ENCODE results near the gene TCF15. TPM values are rescaled to one million over a fixed set of nuclear protein-coding genes. Genes with fewer than 3 reads are reported as not detected.

Gene TCF15, protein sequence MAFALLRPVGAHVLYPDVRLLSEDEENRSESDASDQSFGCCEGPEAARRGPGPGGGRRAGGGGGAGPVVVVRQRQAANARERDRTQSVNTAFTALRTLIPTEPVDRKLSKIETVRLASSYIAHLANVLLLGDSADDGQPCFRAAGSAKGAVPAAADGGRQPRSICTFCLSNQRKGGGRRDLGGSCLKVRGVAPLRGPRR
- total RNA-seq = 10 to 100 TPM in 1 of 4 donors, 1 to 10 TPM in 3; 1.2 to 13.2 (median 2.6) TPM

DNA sequence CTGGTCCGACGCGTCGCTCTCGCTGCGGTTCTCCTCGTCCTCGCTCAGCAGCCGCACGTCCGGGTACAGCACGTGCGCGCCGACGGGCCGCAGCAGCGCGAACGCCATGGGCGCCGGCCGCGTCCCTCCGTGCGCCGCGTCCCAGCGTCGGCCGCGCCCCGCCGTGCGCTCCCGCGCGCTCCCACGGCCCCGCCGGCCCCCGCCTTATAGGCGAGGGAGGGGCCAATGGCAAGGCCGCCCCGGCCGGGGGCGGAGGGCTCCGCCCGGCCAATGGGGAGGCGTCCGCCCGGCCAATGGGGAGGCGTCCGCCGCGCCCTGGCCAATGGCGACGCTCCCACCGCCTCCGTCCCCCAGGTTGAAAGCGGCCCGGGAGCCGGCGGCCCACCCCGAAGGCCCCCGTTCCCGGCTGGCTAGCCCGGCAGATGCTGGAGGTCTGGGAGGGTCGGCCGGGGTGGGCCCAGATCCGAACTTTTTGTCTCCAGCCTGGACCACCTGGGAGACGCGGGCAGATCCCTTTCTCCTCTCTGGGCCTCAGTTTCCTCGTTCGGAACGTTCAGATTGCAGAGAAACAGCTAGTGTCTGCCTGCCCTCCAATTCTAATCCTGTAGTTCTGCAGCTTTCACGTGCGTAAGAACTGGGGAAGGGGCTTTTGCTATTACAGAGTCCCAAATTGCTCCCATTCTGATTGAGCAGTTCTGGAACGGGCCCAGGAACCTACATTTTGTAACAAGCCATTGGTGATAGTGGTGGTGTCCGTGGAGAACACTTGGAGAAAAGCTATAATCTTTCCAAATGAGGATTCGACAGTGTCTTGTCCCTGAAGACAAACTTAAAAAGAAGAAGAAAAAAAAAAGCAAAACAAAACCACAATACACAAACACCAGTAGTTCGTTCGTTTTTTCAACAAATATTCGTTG, at the start of gene TCF15:
Gene TCF15 (minus strand): TSS at position 180 of the 917 bp plus-strand sequence. CDS start 72 bp downstream, at position 108.
- no peak for DNase-seq (ENCODE audit: low spot score)
- TF ChIP-seq, protein P1, sequence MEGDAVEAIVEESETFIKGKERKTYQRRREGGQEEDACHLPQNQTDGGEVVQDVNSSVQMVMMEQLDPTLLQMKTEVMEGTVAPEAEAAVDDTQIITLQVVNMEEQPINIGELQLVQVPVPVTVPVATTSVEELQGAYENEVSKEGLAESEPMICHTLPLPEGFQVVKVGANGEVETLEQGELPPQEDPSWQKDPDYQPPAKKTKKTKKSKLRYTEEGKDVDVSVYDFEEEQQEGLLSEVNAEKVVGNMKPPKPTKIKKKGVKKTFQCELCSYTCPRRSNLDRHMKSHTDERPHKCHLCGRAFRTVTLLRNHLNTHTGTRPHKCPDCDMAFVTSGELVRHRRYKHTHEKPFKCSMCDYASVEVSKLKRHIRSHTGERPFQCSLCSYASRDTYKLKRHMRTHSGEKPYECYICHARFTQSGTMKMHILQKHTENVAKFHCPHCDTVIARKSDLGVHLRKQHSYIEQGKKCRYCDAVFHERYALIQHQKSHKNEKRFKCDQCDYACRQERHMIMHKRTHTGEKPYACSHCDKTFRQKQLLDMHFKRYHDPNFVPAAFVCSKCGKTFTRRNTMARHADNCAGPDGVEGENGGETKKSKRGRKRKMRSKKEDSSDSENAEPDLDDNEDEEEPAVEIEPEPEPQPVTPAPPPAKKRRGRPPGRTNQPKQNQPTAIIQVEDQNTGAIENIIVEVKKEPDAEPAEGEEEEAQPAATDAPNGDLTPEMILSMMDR (IDR thresholded peaks at IDR 0.05) = no peak
- ATAC-seq (ENCODE audit: low FRiP score) = no peak

DNA sequence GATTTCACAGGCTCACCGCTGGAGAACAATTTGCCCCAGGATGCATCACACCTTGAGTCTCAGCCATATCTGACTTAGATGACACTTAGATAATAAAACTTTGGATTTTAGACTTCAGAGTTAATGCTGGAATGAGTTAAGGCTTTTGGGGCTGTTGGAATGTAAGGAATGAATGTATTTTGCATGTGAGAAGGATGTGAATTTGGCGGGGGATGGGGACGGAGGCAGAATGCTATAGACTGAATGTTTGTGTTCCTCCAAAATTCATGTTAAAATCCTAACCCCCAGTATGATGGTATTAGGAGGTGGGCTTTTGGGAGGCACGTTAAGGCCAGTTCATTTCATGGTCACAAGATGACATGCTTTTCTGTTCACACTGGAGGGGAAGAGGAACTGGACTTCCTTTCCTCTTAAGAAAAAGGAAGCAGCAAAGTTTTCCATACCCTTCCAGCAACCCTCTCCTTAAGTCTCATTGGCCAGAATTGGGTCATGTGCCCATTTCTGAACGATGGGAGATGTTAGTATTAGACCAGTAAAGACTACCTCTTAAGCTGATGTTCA, 48.7 kb upstream of the TCF15 start:
- TF ChIP-seq, protein P1 (IDR thresholded peaks at IDR 0.05) = no peak
- ATAC-seq (ENCODE audit: low FRiP score) (no peak), DNase-seq (ENCODE audit: low spot score) (no peak)

DNA sequence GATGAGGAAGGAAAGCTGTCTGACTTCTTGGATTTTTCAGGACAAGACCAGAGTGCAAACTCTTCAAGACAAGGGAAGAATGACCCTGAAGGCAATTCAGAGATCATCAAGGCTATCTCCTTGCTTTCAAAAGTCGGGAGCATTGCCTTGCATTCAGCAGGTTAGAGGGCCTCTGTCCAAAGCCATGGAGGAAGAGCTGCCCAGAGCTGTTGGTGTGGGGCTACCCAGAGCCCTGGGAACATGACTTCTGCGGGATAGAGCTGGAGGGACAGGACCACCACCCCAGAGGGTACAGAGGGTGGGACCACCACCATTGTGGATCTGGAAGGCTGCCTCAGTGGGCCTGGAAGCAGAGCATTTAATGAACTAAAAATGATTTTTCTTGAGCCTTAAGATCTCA, 48.1 kb upstream of the TCF15 start:
- TF ChIP-seq, protein P1 (IDR thresholded peaks at IDR 0.05) = no peak
- ATAC-seq (ENCODE audit: low FRiP score) = no peak
- DNase-seq (ENCODE audit: low spot score) = no peak

DNA sequence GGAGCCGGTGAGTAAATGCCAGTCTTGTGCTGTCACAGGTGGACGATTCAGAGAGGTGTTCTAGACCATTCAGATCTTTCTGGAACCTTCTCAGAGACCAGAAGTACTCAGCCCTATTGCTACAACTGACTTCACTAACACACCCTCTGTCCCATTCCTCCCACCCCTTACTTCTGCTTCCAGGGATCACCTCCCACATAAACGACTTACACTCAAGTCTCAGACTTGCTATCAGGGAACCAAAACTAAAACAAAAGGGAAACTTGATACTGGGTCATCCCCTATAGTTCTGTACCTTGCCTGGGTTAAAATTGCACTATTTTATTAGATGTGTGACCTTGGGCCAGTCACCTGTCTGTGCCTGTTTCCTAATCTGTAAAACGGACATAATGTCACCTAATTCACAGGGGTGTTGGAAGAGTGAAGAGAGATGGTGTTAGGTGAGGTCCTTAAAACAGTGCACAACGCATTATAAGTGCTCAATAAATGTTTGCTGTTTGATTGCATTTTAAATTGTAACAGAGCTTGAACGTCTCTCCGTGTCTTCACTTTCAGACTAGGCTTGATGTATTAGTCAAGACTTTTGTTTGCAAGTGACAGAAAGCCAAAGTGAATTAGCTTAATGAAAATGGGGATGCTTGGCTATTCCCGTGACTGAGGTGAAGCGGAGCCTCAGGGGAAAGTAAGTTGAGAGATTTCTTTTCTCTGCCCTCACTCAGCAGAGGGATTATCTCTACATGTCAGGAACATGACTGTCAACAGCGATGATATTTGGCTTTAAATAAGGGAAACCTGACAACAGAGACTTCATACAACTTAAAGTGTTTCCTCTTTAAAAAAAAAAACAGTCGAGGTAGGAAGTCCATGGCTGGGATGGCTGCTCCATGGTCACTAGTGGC, 45.9 kb upstream of the TCF15 start:
- no peak for ATAC-seq (ENCODE audit: low FRiP score)
- no peak for DNase-seq (ENCODE audit: low spot score)
- TF ChIP-seq, protein P1 (IDR thresholded peaks at IDR 0.05) = no peak

DNA sequence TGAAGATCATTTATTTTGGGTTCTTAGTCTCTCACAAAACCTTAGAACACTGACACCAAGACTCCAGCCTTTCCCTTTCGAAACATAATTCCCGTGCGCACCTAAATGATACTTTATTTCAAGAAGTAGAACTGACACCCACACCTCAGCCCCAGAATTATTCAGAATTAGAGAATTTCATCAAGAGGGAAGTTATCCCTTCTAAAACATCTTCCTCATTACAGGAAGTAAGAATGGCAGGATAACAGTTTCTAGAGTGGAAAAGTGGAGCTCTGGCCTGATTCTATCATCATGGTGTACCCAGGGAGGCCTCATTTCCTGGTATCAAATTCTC, 44.3 kb upstream of the TCF15 start:
- no peak for DNase-seq (ENCODE audit: low spot score)
- ATAC-seq (ENCODE audit: low FRiP score) = no peak
- TF ChIP-seq, protein P1 (IDR thresholded peaks at IDR 0.05) = no peak

DNA sequence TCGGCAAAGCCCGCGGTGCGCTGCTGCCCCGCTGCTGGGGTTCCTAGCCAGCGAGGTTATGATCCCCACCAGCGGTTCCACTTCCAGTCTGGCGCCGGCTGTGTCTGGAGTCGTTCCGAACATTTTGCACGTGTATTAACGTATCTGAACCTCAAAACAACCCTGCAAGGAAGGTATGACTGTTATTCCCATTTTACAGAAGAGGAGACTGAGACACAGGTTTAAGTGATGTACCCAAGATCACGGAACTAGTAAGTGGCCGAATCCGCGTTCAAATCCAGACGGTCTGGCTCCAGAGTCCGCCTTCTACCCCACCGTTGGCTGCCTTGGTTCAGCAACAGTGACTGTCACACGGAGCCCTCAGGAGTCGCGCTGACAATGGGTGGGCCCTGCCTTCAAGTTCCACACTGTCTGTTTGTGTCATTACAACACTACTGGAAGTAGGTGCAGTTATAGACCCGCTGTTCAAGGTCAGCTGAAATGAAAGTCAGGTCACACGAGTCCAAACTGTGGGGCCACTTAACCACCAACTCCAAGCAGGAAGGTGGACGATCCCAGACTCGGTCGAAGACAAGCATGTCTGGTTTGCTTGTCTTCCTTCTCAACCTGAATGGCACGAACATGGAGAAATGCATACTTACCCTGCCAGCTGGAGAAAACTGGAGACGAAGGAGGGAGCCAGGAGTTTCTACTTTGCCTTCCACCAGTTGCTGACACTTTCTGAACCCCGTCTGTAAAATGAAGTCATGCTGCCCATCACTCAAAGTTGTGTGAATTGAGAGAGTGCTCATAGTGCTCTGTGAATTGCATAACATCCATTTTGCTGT, 43.7 kb upstream of the TCF15 start:
- TF ChIP-seq, protein P1 (IDR thresholded peaks at IDR 0.05) = no peak
- no peak for DNase-seq (ENCODE audit: low spot score)
- ATAC-seq (ENCODE audit: low FRiP score) = no peak

Measured in omental fat pad (tissue), 4 donors.